ENCODE measurements around the gene KCNMB2. TPM values are rescaled to one million over a fixed set of nuclear protein-coding genes. Genes with fewer than 3 reads are reported as not detected.
A peak's percentile ranks its signal among the peaks of the same experiment; 100 is the strongest.
"Not testable (repeated sequence)": the region's sequence is repeated elsewhere in the genome, so short reads cannot be mapped to it uniquely, and the experiment has no call there.

The KCNMB2 gene
- total RNA-seq, 1 donor from 2014 or later, result not detected

DNA sequence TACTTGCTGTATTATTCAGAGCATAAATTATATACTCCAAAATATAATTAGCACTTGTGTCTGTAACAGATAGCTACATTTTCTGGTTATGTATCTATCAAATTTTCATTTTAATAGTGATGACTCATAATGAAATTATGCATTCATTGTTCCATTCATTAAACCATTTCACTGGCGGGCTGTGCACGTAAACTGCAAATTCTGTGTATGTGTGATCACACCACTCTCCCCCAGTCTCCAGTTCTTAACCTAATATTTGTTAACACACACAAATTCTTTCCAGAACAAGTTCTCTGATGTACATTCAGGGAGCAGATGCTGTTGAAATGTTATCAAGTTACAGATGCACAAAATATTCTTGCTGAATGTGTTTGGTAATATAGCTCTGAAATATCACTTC lies 3.8 kb upstream of the KCNMB2 start:
- DNase-seq (ENCODE audit: low spot score in 2 of 2), result no peak
- intact Hi-C loops (cut with DNase I), result no loop called here
- no peak for TF ChIP-seq CTCF (IDR thresholded peaks at IDR 0.05)

GRCh38 chr3:178537122-178537705 lies 978 bp downstream of the KCNMB2 start:
- no peaks in the 10 kb centered on the region for H3K36me3 ChIP-seq
- no peak overlapping the region for H3K27ac ChIP-seq
- intact Hi-C loops (cut with DNase I), result no loop called here
- no peak for DNase-seq (ENCODE audit: low spot score in 2 of 2)
- H3K9me3 ChIP-seq, result no peaks in the 10 kb centered on the region
- H3K4me1 ChIP-seq, result peaks cover 0 to 2% of the 10 kb centered on the region in 2 donors
- peak overlapping the region; percentile 47 to 60 for H3K4me3 ChIP-seq
- H3K27me3 ChIP-seq, result no peaks in the 10 kb centered on the region
- TF ChIP-seq CTCF (IDR thresholded peaks at IDR 0.05), result no peak

More for the DNA sequence above, 3.8 kb upstream of the KCNMB2 start:
- Histone ChIP-seq H3K4me1 (peaks cover 0 to 2% of the 10 kb centered on the region in 2 donors), H3K9me3 (no peaks in the 10 kb centered on the region), H3K27ac (no peak overlapping the region), H3K27me3 (no peaks in the 10 kb centered on the region), H3K4me3 (no peak overlapping the region), H3K36me3 (no peaks in the 10 kb centered on the region)

- no peak overlapping the region for H3K4me3 ChIP-seq
- no peaks in the 10 kb centered on the region for H3K36me3 ChIP-seq
- no peaks in the 10 kb centered on the region for H3K9me3 ChIP-seq
- intact Hi-C loops (cut with DNase I), result no loop called here
- H3K27ac ChIP-seq, result no peak overlapping the region
- peaks cover 0 to 2% of the 10 kb centered on the region in 2 donors for H3K4me1 ChIP-seq
- DNase-seq (ENCODE audit: low spot score in 2 of 2), result no peak
- TF ChIP-seq CTCF (IDR thresholded peaks at IDR 0.05), result no peak
- no peaks in the 10 kb centered on the region for H3K27me3 ChIP-seq
These were observed 1.8 kb downstream of the KCNMB2 start for GRCh38 chr3:178538056-178538455.

DNA sequence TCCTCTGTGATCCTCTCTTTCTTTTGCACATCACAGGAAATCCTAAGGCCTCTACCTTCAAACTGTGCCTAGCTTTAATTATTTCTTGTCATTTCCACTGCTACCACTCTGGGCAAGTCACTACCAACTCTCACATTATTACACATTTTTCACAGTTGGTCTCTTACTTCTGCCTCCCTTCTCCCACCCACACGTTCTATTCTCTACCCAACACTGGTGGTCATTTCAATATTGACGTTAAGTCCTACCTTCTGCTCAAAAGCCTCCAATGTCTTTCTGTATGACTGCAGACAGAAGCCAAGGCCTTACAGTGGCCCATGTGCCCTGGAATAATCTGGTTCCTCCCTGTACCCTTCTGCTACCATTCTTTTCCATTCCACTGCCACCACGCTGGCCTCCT lies 3.9 kb downstream of the KCNMB2 start:
- Histone ChIP-seq H3K27ac (no peak overlapping the region), H3K27me3 (no peaks in the 10 kb centered on the region), H3K4me1 (peaks cover 0 to 2% of the 10 kb centered on the region in 2 donors), H3K4me3 (no peak overlapping the region), H3K36me3 (no peaks in the 10 kb centered on the region), H3K9me3 (no peaks in the 10 kb centered on the region)
- no peak for DNase-seq (ENCODE audit: low spot score in 2 of 2)
- TF ChIP-seq CTCF (IDR thresholded peaks at IDR 0.05), result no peak
- intact Hi-C loops (cut with DNase I), result no loop called here

- no peak for DNase-seq (ENCODE audit: low spot score in 2 of 2)
- Histone ChIP-seq H3K36me3 (no peaks in the 10 kb centered on the region), H3K27me3 (no peaks in the 10 kb centered on the region), H3K27ac (no peak overlapping the region), H3K4me1 (no peaks in the 10 kb centered on the region), H3K4me3 (no peak overlapping the region), H3K9me3 (no peaks in the 10 kb centered on the region)
- no peak for TF ChIP-seq CTCF (IDR thresholded peaks at IDR 0.05)
- intact Hi-C loops (cut with DNase I), result no loop called here
These were observed 9.1 kb downstream of the KCNMB2 start for GRCh38 chr3:178545337-178545736.

DNA sequence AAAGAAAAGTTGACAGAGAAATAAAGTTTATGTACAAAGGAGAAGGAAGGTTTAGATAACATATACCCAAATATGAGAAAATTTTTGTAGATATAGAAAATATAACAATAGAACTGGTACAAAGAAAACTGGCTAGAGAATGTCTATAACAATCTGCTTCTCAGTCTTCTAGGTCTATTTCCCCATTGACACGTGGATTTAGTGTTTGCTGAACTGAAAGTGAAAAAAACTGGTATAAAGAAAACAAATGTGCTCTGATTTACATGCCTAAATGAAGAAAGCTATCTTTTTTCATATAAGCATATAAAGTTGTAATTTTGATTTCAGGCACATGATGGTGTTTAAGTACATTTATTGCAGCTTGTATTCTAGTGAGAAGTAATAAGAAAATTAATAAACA lies 9.8 kb downstream of the KCNMB2 start:
- no peaks in the 10 kb centered on the region for H3K36me3 ChIP-seq
- DNase-seq (ENCODE audit: low spot score in 2 of 2), result no peak
- no peaks in the 10 kb centered on the region for H3K27me3 ChIP-seq
- H3K27ac ChIP-seq, result no peak overlapping the region
- no peaks in the 10 kb centered on the region for H3K4me1 ChIP-seq
- intact Hi-C loops (cut with DNase I), result no loop called here
- TF ChIP-seq CTCF (IDR thresholded peaks at IDR 0.05), result no peak
- no peaks in the 10 kb centered on the region for H3K9me3 ChIP-seq
- H3K4me3 ChIP-seq, result no peak overlapping the region

GRCh38 chr3:178549426-178549825 lies 13.2 kb downstream of the KCNMB2 start:
- DNase-seq (ENCODE audit: low spot score in 2 of 2), result not testable (repeated sequence)

More at GRCh38 chr3:178549426-178549825, 13.2 kb downstream of the KCNMB2 start:
- H3K4me1 ChIP-seq; H3K27ac ChIP-seq; H3K9me3 ChIP-seq; H3K27me3 ChIP-seq; H3K36me3 ChIP-seq; intact Hi-C loops (cut with DNase I); H3K4me3 ChIP-seq: not testable (repeated sequence)

All from ascending aorta (tissue), 2 donors.